Measurements from ENCODE around the gene MED27. TPM values are rescaled to one million over a fixed set of nuclear protein-coding genes. Genes with fewer than 3 reads are reported as not detected.

MED27 gene
- total RNA-seq, 1 donor from 2014 or later: 25.1 TPM

- no peak overlapping the region for H3K27ac Mint-ChIP-seq
- no peak overlapping the region for H3K4me3 Mint-ChIP-seq (ENCODE audit: low read depth)
- no peaks in the 10 kb centered on the region for H3K9me3 Mint-ChIP-seq (ENCODE audit: low read depth)
- H3K4me1 Mint-ChIP-seq (ENCODE audit: low read depth): peaks cover 17% of the 10 kb centered on the region
- TF ChIP-seq, protein P1, sequence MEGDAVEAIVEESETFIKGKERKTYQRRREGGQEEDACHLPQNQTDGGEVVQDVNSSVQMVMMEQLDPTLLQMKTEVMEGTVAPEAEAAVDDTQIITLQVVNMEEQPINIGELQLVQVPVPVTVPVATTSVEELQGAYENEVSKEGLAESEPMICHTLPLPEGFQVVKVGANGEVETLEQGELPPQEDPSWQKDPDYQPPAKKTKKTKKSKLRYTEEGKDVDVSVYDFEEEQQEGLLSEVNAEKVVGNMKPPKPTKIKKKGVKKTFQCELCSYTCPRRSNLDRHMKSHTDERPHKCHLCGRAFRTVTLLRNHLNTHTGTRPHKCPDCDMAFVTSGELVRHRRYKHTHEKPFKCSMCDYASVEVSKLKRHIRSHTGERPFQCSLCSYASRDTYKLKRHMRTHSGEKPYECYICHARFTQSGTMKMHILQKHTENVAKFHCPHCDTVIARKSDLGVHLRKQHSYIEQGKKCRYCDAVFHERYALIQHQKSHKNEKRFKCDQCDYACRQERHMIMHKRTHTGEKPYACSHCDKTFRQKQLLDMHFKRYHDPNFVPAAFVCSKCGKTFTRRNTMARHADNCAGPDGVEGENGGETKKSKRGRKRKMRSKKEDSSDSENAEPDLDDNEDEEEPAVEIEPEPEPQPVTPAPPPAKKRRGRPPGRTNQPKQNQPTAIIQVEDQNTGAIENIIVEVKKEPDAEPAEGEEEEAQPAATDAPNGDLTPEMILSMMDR (IDR thresholded peaks at IDR 0.05; ENCODE audit: unreplicated experiment): no peak
- H3K27me3 Mint-ChIP-seq: no peaks in the 10 kb centered on the region
- no peak for DNase-seq (ENCODE audit: low spot score, unreplicated experiment)
- H3K36me3 Mint-ChIP-seq (ENCODE audit: insufficient read depth): peaks cover 2% of the 10 kb centered on the region
Observed at GRCh38 chr9:132026932-132027585, 52.6 kb downstream of the MED27 start.

GRCh38 chr9:132025766-132026165 lies 53.9 kb downstream of the MED27 start:
- no peaks in the 10 kb centered on the region for H3K9me3 Mint-ChIP-seq (ENCODE audit: low read depth)
- no peak overlapping the region for H3K27ac Mint-ChIP-seq
- no peak overlapping the region for H3K4me3 Mint-ChIP-seq (ENCODE audit: low read depth)
- DNase-seq (ENCODE audit: low spot score, unreplicated experiment): no peak
- peaks cover 2% of the 10 kb centered on the region for H3K36me3 Mint-ChIP-seq (ENCODE audit: insufficient read depth)
- TF ChIP-seq, protein P1 (IDR thresholded peaks at IDR 0.05; ENCODE audit: unreplicated experiment): no peak
- peaks cover 23% of the 10 kb centered on the region for H3K4me1 Mint-ChIP-seq (ENCODE audit: low read depth)
- H3K27me3 Mint-ChIP-seq: no peaks in the 10 kb centered on the region

GRCh38 chr9:132024589-132024988 lies 55.1 kb downstream of the MED27 start:
- Mint-ChIP-seq H3K4me1 (ENCODE audit: low read depth) (peaks cover 26% of the 10 kb centered on the region), H3K27ac (no peak overlapping the region), H3K27me3 (no peaks in the 10 kb centered on the region), H3K36me3 (ENCODE audit: insufficient read depth) (peaks cover 2% of the 10 kb centered on the region), H3K4me3 (ENCODE audit: low read depth) (no peak overlapping the region), H3K9me3 (ENCODE audit: low read depth) (no peaks in the 10 kb centered on the region)
- TF ChIP-seq, protein P1 (IDR thresholded peaks at IDR 0.05; ENCODE audit: unreplicated experiment): no peak
- no peak for DNase-seq (ENCODE audit: low spot score, unreplicated experiment)

DNA sequence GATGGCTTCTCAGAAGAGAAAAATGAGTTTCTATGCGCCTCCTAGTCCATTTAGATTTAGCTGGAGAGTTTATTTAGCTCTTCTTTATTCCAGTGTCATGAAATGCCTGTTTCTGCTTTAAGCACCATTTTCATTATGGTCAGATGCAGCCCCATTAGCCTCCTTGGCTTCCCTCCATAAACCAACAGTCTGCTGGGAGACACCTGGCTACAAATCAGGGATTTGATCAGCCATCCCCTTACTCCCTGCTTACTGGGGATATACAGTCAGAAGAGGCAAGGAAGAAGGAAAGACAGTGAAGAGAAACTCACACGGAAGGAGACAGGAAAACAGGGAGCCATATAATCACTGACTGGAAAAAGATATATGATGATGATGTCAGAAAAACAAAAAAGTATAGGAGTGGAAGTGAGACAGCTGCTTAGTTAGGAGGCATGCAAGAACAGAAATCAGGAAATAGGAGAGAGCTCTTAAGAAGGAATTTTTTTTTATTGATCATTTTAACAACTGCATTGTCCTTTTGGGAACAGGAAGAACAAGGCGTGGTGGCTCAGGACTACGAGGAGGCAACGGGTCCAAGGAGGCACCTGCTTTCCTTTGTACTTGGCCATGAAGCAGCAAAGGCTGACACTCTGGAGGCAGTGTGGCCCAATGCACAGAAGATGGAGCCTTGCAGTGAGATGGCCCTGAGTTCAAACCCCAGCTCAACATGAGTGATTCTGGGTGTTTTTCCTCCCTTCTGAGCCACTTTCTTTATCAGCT lies 56.1 kb downstream of the MED27 start:
- H3K27ac Mint-ChIP-seq: no peak overlapping the region
- H3K4me1 Mint-ChIP-seq (ENCODE audit: low read depth): peaks cover 23% of the 10 kb centered on the region
- H3K36me3 Mint-ChIP-seq (ENCODE audit: insufficient read depth): peaks cover 2% of the 10 kb centered on the region
- H3K4me3 Mint-ChIP-seq (ENCODE audit: low read depth): no peak overlapping the region
- TF ChIP-seq, protein P1 (IDR thresholded peaks at IDR 0.05; ENCODE audit: unreplicated experiment): no peak
- DNase-seq (ENCODE audit: low spot score, unreplicated experiment): no peak
- no peaks in the 10 kb centered on the region for H3K27me3 Mint-ChIP-seq
- no peaks in the 10 kb centered on the region for H3K9me3 Mint-ChIP-seq (ENCODE audit: low read depth)

DNA sequence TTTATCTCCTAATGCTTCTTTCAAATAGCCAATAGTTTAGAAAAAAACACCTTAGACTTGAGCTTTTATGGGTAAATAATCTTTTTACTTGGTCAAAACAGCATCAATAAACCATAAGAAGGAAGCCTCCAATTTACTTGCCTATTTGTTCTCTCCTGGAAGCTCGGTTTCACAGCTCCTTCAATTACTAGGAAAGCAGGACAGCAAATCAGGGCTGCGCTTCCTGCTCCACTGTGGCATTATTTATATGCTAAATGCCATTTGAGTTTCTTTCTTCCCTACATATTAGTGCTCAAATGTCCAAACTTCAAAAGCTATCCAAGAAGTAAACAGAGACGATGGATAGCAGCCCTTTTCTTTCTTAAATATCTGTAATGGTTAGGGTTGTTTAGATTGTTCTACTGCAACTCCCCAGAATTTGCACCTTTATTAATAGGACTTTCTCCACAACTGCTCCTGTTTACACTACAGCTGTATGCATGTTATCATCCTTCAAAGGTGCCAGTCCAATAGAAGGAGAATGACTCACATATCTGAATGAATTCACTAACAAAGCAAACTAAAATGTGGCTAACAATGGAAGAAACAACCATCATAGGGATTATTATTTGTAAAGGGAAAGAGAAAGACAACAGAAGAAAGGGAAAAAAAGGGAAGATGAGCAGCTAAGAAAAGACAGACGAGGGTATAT lies 58.7 kb downstream of the MED27 start:
- Mint-ChIP-seq H3K4me3 (ENCODE audit: low read depth) (no peak overlapping the region), H3K9me3 (ENCODE audit: low read depth) (no peaks in the 10 kb centered on the region), H3K27me3 (no peaks in the 10 kb centered on the region), H3K27ac (no peak overlapping the region), H3K36me3 (ENCODE audit: insufficient read depth) (peaks cover 2% of the 10 kb centered on the region), H3K4me1 (ENCODE audit: low read depth) (peaks cover 29% of the 10 kb centered on the region)
- DNase-seq (ENCODE audit: low spot score, unreplicated experiment): no peak
- TF ChIP-seq, protein P1 (IDR thresholded peaks at IDR 0.05; ENCODE audit: unreplicated experiment): no peak

Measured in progenitor cell of endocrine pancreas (in vitro differentiated cells).